GM18870 (cell line): ENCODE results near the gene FHL3.
A peak's percentile ranks its signal among the peaks of the same experiment; 100 is the strongest.
"Not testable (repeated sequence)": the region's sequence is repeated elsewhere in the genome, so short reads cannot be mapped to it uniquely, and the experiment has no call there.

Experiments used
- ATAC-seq: cut with Tn5 transposase; IDR thresholded peaks from one replicate; pipeline ENCODE4 v1.9.1; 2021; ENCODE audit warnings: moderate library complexity; ENCODE audit not compliant: unreplicated experiment

The FHL3 gene

GRCh38 chr1:38037221-38037939 is 32.1 kb upstream of the FHL3 start:
- no peak for ATAC-seq

- ATAC-seq = no peak
Observed at GRCh38 chr1:38034871-38035270, 29.6 kb upstream of the FHL3 start.

GRCh38 chr1:38032992-38033391 is 27.7 kb upstream of the FHL3 start:
- not testable (repeated sequence) for ATAC-seq

- ATAC-seq = no peak
Observed at GRCh38 chr1:38031513-38031866, 26.2 kb upstream of the FHL3 start.

GRCh38 chr1:38030596-38031512 is 25.5 kb upstream of the FHL3 start:
- no peak for ATAC-seq

- ATAC-seq = no peak
Observed at GRCh38 chr1:38029685-38030511, 24.6 kb upstream of the FHL3 start.

- no peak for ATAC-seq
Observed at GRCh38 chr1:38029081-38029681, 23.9 kb upstream of the FHL3 start.

GRCh38 chr1:38028671-38029070 is 23.4 kb upstream of the FHL3 start:
- no peak for ATAC-seq

- peak; percentile 70 for ATAC-seq
Observed at GRCh38 chr1:38028105-38028591, 22.8 kb upstream of the FHL3 start.

- ATAC-seq = no peak
Observed at GRCh38 chr1:38027201-38028104, 22.1 kb upstream of the FHL3 start.

GRCh38 chr1:38026592-38027200 is 21.4 kb upstream of the FHL3 start:
- no peak for ATAC-seq

- ATAC-seq = no peak
Observed at GRCh38 chr1:38025664-38026063, 20.4 kb upstream of the FHL3 start.

GRCh38 chr1:38025233-38025632 is 19.9 kb upstream of the FHL3 start:
- no peak for ATAC-seq

GRCh38 chr1:38022810-38023209 is 17.5 kb upstream of the FHL3 start:
- no peak for ATAC-seq

GRCh38 chr1:38021969-38022368 is 16.7 kb upstream of the FHL3 start:
- no peak for ATAC-seq

GRCh38 chr1:38020396-38020795 is 15.1 kb upstream of the FHL3 start:
- ATAC-seq = no peak

- no peak for ATAC-seq
Observed at GRCh38 chr1:38018864-38019343, 13.6 kb upstream of the FHL3 start.

- no peak for ATAC-seq
Observed at GRCh38 chr1:38015978-38016725, 10.8 kb upstream of the FHL3 start.
